HCT116 (cell line): ENCODE data around the gene PRAME. TPM values are rescaled to one million over a fixed set of nuclear protein-coding genes. Genes with fewer than 3 reads are reported as not detected.

Experiments
- ATAC-seq: fragments of 200-7000 bp; cut with Tn5 transposase; 2 replicates; pipeline ENCODE4 v1.9.1; 2020; ENCODE audit warnings: mild to moderate bottlenecking, moderate library complexity
- BruUV-seq: library from RNA; stranded (reverse); fragments of 400-500 nt; replicated peaks from 2 replicates; lab custom pipeline; 2021; lab: Mats Ljungman, UMichigan
- CTCF ChIA-PET: fragments of 300-600 bp; sonication (Branson Sonifier 250); formaldehyde crosslinking; loops from one replicate; lab custom pipeline; 2021; ENCODE audit warnings: antibody characterized with exemption; lab: Charles Lee
- POLR2A ChIA-PET: fragments of 300-600, 350-600 bp; sonication (Branson Sonifier 250); formaldehyde crosslinking; loops from one replicate; lab custom pipeline; 2021; ENCODE audit warnings: antibody characterized with exemption; lab: Charles Lee
- RAD21 ChIA-PET, 2 experiments: fragments of 300-600 bp; sonication (Branson Sonifier 250); formaldehyde crosslinking; loops; one replicate each; lab custom pipeline; 2023; ENCODE audit warnings: low total read pairs in 2 of 2; ENCODE audit not compliant: uncharacterized antibody in 2 of 2, unreplicated experiment in 2 of 2, low non-redundant PET in 1 of 2; lab: Charles Lee
- DNase-seq: peaks from one replicate; pipeline ENCODE4 v3.0.0-alpha.2; 2010; ENCODE audit warnings: low read depth, low spot score
- H2AFZ ChIP-seq: fragments of 200-600 bp; shearing (Covaris generic), sonication (generic); 2 replicates; pipeline ENCODE4 v1.6.1; 2017; ENCODE audit warnings: low read depth, mixed run types, mixed read lengths, antibody characterized with exemption, low read length; ENCODE audit not compliant: poor library complexity, severe bottlenecking
- H3K27ac ChIP-seq: 2 replicates; pipeline ENCODE4 v1.5.1; 2012; ENCODE audit warnings: low read depth, low read length
- H3K27me3 ChIP-seq: fragments of 200-600 bp; sonication (generic); 2 replicates; pipeline ENCODE4 v1.6.1; 2016; ENCODE audit warnings: mixed run types, low read length, mixed read lengths; ENCODE audit not compliant: insufficient read depth
- H3K36me3 ChIP-seq, 2 experiments: fragments of 200-500 bp in 1 of 2; fragments of 200-600 bp in 1 of 2; sonication (Bioruptor generic) in 1 of 2; sonication (generic) in 1 of 2; 2 replicates each; pipeline versions ENCODE4 v1.5.1 to v1.6.1; 2014 to 2016; ENCODE audit warnings: low read length in 2 of 2, inconsistent platforms in 1 of 2, mixed read lengths in 1 of 2, mixed run types in 1 of 2; ENCODE audit not compliant: insufficient read depth in 2 of 2, control insufficient read depth in 1 of 2
- H3K4me1 ChIP-seq, 2 experiments: fragments of 200-600 bp in 1 of 2; sonication (generic) in 1 of 2; 2 replicates each; pipeline versions ENCODE4 v1.5.1 to v1.6.1; 2012 to 2017; ENCODE audit warnings: low read length in 2 of 2, inconsistent platforms in 1 of 2, mild to moderate bottlenecking in 1 of 2, mixed read lengths in 1 of 2, mixed run types in 1 of 2, moderate library complexity in 1 of 2; ENCODE audit not compliant: insufficient read depth in 2 of 2, control insufficient read depth in 1 of 2
- H3K4me2 ChIP-seq: fragments of 200-600 bp; sonication (generic); 2 replicates; pipeline ENCODE4 v1.6.1; 2017; ENCODE audit warnings: mixed run types, low read length, mixed read lengths
- H3K4me3 ChIP-seq, 2 experiments: fragments of 200-600 bp in 1 of 2; sonication (generic) in 1 of 2; replicated peaks in 1 of 2; 2 replicates each; pipeline ENCODE4 v1.5.1; 2011 to 2016; ENCODE audit warnings: low read length in 2 of 2, control low read depth in 1 of 2, low read depth in 1 of 2, mild to moderate bottlenecking in 1 of 2, mixed read lengths in 1 of 2, mixed run types in 1 of 2
- H3K79me2 ChIP-seq: fragments of 200-600 bp; sonication (generic); 2 replicates; pipeline ENCODE4 v1.6.1; 2017; ENCODE audit warnings: mild to moderate bottlenecking, mixed run types, low read length, moderate library complexity, mixed read lengths; ENCODE audit not compliant: insufficient read depth
- H3K9ac ChIP-seq: fragments of 200-600 bp; sonication (generic); 2 replicates; pipeline ENCODE4 v1.6.1; 2016; ENCODE audit warnings: low read length, mixed read lengths
- H3K9me2 ChIP-seq: fragments of 200-600 bp; sonication (generic), shearing (Covaris generic); 2 replicates; pipeline ENCODE4 v1.6.1; 2017; ENCODE audit warnings: mixed run types, mild to moderate bottlenecking, moderate library complexity; ENCODE audit not compliant: insufficient read depth
- H3K9me3 ChIP-seq, 2 experiments: fragments of 200-500 bp in 1 of 2; fragments of 200-600 bp in 1 of 2; sonication (Bioruptor generic) in 1 of 2; sonication (generic) in 1 of 2; 2 replicates each; pipeline ENCODE4 v1.6.1; 2014 to 2017; ENCODE audit warnings: low read length in 2 of 2, mixed read lengths in 2 of 2, inconsistent platforms in 1 of 2, low read depth in 1 of 2, mild to moderate bottlenecking in 1 of 2, mixed run types in 1 of 2, moderate library complexity in 1 of 2; ENCODE audit not compliant: control insufficient read depth in 1 of 2, insufficient read depth in 1 of 2
- H4K20me1 ChIP-seq: fragments of 200-600 bp; sonication (generic), shearing (Covaris generic); 2 replicates; pipeline ENCODE4 v1.6.1; 2017; ENCODE audit warnings: mixed run types, mild to moderate bottlenecking, moderate library complexity; ENCODE audit not compliant: insufficient read depth
- CBX3 ChIP-seq: IDR thresholded peaks from 2 replicates; pipeline ENCODE4 v1.6.1; 2012; ENCODE audit warnings: low read depth
- EZH2 ChIP-seq: fragments of 200-600 bp; sonication (generic); IDR thresholded peaks from 2 replicates; pipeline ENCODE4 v1.6.1; 2017; ENCODE audit warnings: antibody characterized with exemption, mixed run types
- FOSL1 ChIP-seq: IDR thresholded peaks from 2 replicates; pipeline ENCODE4 v1.6.1; 2012; ENCODE audit warnings: low read depth
- JUND ChIP-seq: IDR thresholded peaks from 2 replicates; pipeline ENCODE4 v1.6.1; 2012
- POLR2A ChIP-seq: IDR thresholded peaks from 2 replicates; pipeline ENCODE4 v1.7.0; 2011; ENCODE audit warnings: borderline replicate concordance; ENCODE audit not compliant: insufficient read depth, insufficient read length; ENCODE audit errors: extremely low read depth
- RAD21 ChIP-seq: IDR thresholded peaks from 2 replicates; pipeline ENCODE4 v1.6.1; 2012; ENCODE audit warnings: low read depth, mild to moderate bottlenecking
- SIN3A ChIP-seq: IDR thresholded peaks from 2 replicates; pipeline ENCODE4 v1.6.1; 2012; ENCODE audit warnings: low read depth
- SP1 ChIP-seq: IDR thresholded peaks from 2 replicates; pipeline ENCODE4 v1.6.1; 2012; ENCODE audit warnings: low read depth
- SRF ChIP-seq: IDR thresholded peaks from 2 replicates; pipeline ENCODE4 v1.6.1; 2012; ENCODE audit warnings: low read depth
- YY1 ChIP-seq: IDR thresholded peaks from 2 replicates; pipeline ENCODE4 v1.6.1; 2011; ENCODE audit warnings: low read length, low read depth, moderate library complexity, mild to moderate bottlenecking; ENCODE audit not compliant: insufficient replicate concordance; ENCODE audit errors: extremely low read depth
- ZNF274 ChIP-seq: fragments of 200-500 bp; sonication (Bioruptor generic); IDR thresholded peaks from 2 replicates; pipeline ENCODE4 v1.6.1; 2014; ENCODE audit warnings: mild to moderate bottlenecking, low read depth, low read length, inconsistent platforms
- intact Hi-C: fragments of 100-400 bp; cut with micrococcal nuclease; formaldehyde crosslinking; loops from 2 replicates; pipeline ENCODE4 v1.10.0; 2022
- total RNA-seq: library from RNA; stranded (reverse); gene quantifications from one replicate; pipeline ENCODE4 v1.2.1, GENCODE V29; 2021; ENCODE audit not compliant: unreplicated experiment
- TF ChIP-seq, protein P1 (sequence below): IDR thresholded peaks from 2 replicates; pipeline ENCODE4 v1.6.1; 2012
- TF ChIP-seq, protein P2 (sequence below): IDR thresholded peaks from 2 replicates; pipeline ENCODE4 v1.6.1; 2011; ENCODE audit warnings: mild to moderate bottlenecking, low read length, moderate library complexity; ENCODE audit not compliant: insufficient replicate concordance; ENCODE audit errors: extremely low read depth
- TF ChIP-seq, protein P3 (sequence below), 3 experiments: fragments of 200-600 bp in 1 of 3; sonication (generic) in 1 of 3; IDR thresholded peaks in 2 of 3; conservative IDR thresholded peaks in 1 of 3; 2 replicates each; pipeline ENCODE4 v1.5.1; 2012 to 2017; ENCODE audit warnings: low read depth in 2 of 3, low read length in 2 of 3, antibody characterized with exemption in 1 of 3, borderline replicate concordance in 1 of 3, control low read depth in 1 of 3, mild to moderate bottlenecking in 1 of 3, mixed read lengths in 1 of 3, mixed run types in 1 of 3, moderate library complexity in 1 of 3; ENCODE audit not compliant: insufficient read depth in 1 of 3

The PRAME gene
- total RNA-seq, 1 experiment from 2014 or later: 28.4 TPM

DNA sequence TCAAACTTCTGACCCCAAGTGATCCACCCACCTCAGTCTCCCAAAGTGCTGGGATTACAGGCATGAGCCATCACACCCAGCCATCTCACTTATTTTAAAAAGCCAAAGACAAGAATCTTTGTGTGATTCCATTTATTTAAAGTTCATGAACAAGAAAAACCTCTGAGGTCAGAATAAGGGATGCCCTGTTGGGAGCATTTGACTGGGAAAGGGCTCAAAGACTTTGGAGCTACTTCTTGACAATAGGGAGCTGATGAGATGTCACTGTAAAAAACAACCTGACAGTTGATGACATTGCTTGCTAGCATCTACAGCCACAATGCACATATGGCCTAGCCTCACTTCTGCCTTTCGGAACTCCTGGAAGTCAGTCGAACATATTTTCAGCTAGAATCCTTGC, 45.4 kb downstream of the PRAME start:
- Histone ChIP-seq H3K36me3 (no peaks in the 10 kb centered on the region), H4K20me1 (no peaks in the 10 kb centered on the region), H3K9me2 (no peaks in the 10 kb centered on the region), H3K4me3 (no peak overlapping the region), H3K79me2 (no peaks in the 10 kb centered on the region), H3K27ac (no peak overlapping the region), H3K27me3 (no peaks in the 10 kb centered on the region), H3K9ac (no peak overlapping the region), H2AFZ (no peak overlapping the region), H3K4me2 (no peak overlapping the region), H3K4me1 (peaks cover 0 to 6% of the 10 kb centered on the region in 2 experiments; a peak in 3 of 4 replicates), H3K9me3 (peaks cover 0 to 5% of the 10 kb centered on the region in 2 experiments; a peak in 1 of 4 replicates)
- ATAC-seq: no peak
- DNase-seq: no peak
- ChIA-PET RAD21 (no interaction called here), POLR2A (no interaction called here), CTCF (no interaction called here)
- TF ChIP-seq ZNF274 (no peak), CBX3 (no peak), RAD21 (no peak), EZH2 (no peak), SP1 (no peak), FOSL1 (no peak), SIN3A (no peak), JUND (no peak), SRF (no peak), POLR2A (no peak), YY1 (no peak)
- TF ChIP-seq, protein P1, sequence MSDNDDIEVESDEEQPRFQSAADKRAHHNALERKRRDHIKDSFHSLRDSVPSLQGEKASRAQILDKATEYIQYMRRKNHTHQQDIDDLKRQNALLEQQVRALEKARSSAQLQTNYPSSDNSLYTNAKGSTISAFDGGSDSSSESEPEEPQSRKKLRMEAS: no peak
- TF ChIP-seq, protein P2, sequence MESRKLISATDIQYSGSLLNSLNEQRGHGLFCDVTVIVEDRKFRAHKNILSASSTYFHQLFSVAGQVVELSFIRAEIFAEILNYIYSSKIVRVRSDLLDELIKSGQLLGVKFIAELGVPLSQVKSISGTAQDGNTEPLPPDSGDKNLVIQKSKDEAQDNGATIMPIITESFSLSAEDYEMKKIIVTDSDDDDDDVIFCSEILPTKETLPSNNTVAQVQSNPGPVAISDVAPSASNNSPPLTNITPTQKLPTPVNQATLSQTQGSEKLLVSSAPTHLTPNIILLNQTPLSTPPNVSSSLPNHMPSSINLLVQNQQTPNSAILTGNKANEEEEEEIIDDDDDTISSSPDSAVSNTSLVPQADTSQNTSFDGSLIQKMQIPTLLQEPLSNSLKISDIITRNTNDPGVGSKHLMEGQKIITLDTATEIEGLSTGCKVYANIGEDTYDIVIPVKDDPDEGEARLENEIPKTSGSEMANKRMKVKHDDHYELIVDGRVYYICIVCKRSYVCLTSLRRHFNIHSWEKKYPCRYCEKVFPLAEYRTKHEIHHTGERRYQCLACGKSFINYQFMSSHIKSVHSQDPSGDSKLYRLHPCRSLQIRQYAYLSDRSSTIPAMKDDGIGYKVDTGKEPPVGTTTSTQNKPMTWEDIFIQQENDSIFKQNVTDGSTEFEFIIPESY: no peak
- TF ChIP-seq, protein P3, sequence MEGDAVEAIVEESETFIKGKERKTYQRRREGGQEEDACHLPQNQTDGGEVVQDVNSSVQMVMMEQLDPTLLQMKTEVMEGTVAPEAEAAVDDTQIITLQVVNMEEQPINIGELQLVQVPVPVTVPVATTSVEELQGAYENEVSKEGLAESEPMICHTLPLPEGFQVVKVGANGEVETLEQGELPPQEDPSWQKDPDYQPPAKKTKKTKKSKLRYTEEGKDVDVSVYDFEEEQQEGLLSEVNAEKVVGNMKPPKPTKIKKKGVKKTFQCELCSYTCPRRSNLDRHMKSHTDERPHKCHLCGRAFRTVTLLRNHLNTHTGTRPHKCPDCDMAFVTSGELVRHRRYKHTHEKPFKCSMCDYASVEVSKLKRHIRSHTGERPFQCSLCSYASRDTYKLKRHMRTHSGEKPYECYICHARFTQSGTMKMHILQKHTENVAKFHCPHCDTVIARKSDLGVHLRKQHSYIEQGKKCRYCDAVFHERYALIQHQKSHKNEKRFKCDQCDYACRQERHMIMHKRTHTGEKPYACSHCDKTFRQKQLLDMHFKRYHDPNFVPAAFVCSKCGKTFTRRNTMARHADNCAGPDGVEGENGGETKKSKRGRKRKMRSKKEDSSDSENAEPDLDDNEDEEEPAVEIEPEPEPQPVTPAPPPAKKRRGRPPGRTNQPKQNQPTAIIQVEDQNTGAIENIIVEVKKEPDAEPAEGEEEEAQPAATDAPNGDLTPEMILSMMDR (IDR thresholded peaks at IDR 0.05 in 2 of 3, conservative IDR thresholded peaks at IDR 0.05 in 1 of 3; ENCODE audit: borderline replicate concordance in 1 of 3, insufficient read depth in 1 of 3, low read depth in 2 of 3, low read length in 2 of 3): no peak
- intact Hi-C loops: no loop called here
- no TSS peak for BruUV-seq
